Measurements from ENCODE around the gene TWF1.
A peak's percentile ranks its signal among the peaks of the same experiment; 100 is the strongest.

The TWF1 gene

DNA sequence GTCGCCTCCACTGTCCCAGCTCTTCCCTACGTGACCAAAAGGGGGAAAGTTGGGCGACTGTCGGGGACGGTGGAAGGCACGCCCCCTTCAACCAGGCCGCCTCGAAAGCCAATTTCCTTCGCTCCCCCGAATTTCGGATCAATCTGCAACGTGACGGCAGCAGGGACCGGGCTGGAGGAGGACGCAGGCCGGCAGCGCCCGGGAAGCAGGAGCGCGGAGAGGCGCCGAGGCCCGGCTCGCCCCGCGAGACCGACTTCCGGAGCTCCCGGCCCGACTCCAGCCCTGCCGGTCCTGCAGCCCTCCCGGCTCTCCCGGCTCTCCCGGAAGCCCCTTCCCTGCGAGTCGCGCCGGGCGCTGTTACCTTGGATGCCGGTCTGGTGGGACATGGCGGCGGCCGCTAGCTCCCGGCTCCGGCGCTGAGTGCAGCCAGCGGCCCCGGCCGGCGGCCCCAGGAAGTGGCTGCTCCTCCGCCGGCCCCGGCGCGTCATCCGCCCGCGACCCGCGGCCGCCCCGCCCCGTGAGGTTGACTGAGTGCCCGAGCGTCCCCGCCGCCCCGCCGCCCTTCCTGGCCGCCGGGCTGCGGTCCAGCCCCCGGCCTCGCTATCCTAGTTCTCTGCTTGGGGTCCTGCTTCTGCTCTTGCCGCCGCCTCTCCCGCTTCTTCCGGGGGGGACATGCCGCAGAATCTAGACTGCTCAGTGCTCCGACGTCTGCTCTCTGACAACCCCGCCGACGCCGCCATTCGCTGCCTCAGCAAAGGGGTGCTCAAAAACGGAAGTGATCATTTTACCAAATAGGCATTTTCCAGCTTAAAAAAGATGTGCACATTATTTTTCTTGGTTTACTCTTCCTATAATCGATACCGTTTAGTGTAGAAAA, at the start of gene TWF1:
Gene TWF1 (minus strand): TSS at position 458 of the 877 bp plus-strand sequence. CDS start 72 bp downstream, at position 386.
- peak; percentile 72 to 82 for DNase-seq

DNA sequence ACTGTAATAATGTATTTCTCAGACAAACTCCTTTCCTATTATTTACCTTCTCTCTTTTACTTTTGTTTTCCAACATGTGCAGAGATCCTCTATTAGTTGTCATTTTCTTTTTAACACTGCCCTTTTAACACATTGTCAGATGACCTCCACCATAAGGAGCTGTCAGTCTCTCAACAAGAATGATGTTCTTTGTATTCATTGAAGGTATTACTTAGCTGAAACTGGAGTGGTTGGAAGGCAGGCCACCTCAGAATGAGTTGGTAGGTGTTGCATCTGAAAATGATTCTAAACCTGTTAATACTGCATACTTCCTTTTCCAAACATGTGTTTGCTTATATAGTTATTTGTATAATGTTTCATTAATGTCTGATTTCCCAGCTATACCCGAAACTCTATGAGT, 46.6 kb upstream of the TWF1 start:
- no peak for DNase-seq

DNA sequence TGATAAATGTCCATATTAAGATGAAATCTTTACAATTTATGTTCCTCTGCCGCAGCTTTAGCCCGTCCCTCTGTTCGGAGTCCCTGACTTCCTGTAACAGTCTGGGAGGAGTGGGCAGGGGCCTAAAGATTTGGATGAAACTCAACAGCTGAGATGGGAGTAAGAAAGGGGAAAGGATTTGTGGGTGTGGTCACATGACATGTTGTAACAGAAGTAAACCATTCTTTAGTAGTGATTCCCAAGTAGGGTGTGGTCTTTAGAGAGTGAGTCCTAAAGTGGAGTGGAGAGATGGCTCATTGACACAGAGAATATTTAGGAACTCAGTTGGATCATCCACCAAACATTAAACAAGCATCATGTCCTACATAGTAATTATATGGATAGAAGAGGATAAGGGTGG, 42.7 kb upstream of the TWF1 start:
- no peak for DNase-seq

DNA sequence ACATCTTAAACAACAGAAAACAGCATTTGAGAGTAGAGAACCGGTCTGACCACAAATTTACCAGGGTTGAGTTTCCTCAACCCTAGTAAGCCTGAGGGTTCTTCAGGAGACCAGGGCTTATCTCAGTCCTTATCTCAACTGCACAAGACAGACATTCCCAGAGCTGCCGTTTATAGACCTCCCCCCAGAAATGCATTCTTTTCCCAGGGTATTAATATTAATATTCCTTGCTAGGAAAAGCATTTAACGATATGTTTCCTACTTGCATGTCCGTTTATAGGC, 42.0 kb upstream of the TWF1 start:
- no peak for DNase-seq

DNA sequence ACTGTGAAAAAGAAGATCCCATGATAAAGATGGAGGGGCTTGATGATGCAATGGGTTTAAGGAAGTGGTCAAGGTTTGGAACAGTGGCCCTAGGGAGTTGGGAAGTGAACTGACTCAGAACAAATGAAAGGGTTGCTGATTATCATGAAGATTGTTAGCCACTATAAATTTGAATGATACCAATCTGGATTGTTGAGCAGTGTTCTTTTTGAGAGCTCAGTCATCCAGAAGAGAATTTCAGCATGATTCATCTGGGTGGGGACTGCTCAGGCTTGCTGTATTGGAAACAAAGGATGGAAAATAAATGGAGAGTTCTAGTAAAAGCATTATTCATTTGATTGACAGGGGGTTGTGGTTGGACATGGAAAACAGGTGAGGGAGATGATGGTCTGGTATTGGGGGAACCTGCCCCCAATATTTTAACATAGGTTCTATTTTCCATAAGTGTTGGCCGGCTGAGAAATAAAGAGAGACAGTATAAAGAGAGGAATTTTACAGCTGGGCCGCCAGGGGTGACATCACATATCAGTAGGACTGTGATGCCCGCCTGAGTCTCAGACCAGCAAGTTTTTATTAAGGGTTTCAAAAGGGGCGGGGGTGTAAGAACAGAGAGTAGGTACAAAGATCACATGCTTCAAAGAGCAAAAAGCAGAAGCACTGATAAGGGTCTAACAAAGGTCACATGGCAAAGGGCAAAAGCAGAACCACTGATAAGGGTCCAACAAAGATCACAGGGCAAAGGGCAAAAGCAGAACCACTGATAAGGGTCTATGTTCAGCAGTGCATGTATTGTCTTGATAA, 41.5 kb upstream of the TWF1 start:
- DNase-seq = peak in 1 of 2 experiments; percentile 16

DNA sequence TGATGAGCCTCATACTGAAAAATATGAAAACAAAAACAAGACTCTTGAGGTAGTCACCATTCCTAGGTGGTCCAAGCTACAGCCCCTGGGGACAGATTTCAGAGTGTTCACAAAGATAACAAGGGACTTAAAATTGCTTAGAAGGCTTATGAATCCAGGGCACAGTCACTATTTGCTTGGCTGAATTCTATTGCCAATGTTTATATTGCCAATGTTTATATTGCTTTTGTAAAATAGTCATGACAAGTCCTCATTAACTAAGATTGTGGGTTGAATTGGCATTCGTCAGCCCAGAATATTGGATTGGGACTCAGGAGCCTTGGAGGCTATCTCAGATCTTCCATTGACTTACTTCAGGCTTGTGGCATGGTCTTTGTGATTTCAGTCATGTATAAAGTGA, 36.1 kb upstream of the TWF1 start:
- no peak for DNase-seq

DNA sequence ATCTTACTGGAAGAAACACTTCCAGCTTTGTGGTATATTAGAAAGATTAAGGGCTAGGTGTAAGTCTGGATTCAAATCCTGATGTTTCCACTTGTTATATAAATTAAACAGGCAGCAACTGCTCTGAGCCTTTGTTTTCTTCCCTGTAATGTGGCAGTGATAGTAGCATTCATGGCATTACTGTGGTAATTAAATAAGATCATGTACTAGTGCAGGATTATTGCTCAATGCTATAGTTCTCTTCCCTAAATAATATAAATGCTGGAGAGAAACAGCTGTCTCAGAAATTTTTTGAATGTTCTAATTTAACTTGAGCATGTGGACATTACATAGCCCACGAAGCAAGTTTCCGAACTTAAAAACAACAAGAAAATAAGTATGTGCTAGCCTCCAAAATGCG, 35.1 kb upstream of the TWF1 start:
- no peak for DNase-seq

DNA sequence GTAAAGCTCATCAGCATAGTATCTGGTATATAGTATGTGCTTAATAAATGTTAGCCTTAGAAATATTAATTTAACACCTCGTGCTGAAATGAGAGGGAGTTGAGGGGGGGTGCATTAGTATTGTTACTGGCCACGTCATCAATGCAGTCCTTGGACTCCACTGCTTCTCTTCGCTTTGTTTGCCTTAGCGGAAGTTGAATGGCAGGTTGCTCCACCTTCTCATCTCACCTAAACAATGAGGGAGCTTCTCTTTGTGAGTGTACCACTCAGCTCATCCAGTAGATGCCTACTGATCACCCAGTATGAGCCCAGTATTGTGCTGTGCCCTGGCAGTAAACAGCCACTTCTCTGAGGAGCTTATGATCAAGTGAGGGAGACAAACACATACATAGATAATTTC, 34.2 kb upstream of the TWF1 start:
- DNase-seq = no peak

DNA sequence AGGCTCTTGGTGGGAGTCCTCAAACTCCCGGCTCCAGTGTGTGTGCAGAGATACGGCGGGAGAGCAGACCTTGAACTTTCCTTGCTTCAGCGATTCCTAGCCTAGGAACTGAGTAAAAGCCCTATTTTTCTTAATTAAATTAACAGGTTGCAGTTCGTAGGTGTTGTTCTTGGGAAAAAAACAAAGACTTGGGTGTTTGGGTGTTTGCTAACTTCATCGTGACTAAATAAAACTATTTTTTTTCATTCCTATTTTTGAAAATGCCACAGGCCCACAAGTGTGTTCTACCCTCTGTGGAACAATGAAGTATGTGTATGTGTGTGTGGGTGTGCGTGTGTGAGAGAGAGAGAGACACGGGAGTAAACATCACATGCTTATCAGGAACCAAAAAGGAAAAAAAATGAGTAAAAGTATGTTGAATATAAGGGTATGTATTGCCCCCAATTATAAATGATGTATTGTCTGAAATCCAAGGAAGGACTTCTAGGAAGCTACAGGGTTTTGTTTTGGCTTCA, 30.4 kb upstream of the TWF1 start:
- no peak for DNase-seq

DNA sequence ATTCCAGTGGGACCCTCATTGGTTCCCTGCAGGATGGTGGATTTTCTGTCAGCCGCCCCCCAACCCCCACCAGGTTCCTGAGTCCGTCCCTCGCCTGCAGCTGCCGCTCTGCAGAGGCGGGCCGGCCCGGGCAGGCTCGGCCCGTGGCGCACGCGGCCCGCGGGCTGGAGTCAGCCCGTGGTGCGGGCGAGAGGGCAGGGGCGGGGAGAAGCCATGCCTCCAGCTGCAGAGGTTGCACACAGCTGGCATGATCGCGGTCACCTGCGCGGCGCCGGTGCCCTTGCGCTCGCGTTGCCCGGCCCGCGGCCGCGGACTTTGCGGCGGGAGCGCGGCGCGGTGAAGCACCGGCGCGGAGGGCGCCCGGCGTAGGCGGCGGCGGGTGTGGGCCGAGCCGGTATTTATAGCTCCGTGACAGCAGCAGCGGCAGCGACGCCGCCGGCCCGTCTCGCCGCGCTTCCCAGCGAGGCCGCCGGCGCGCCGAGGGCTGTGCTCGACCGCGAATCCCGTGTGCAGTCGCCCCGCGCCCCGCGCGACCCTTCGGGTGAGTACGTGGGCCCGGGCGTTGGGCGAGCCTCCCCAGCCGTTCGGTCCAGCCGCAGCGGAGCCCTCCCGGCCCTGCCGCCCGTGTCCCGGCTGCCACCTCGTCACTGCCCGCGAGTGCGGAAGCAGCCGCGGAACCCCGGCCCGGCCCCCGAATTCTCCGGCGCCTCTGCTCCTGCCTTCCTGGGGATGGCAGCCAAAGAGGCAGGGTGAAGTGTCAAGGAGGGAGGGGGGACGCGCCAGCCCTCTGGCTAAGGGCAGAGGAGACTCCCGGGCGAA, 29.7 kb upstream of the TWF1 start, which contains the start of gene TMEM117:
Gene TMEM117 (plus strand): TSS at position 426 of the 819 bp plus-strand sequence.
- peak in 1 of 2 experiments; percentile 55 for DNase-seq

DNA sequence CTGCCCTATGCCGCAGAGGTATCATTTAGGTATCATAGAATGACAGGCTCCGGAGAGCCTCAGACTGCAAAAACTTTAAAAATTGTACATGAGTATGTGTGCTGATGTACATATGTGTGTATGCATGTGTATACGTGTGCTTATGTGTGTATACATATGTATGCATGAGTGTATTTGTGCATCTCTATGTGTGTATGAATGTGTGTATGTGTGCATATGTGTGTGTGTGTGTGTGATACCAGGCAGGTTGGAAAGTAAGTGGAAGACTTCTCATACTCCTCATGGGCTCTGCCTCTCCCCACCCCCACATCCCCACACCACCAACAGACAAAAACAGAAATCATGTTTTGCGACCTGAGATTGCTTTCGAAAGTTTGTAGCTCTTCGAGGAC, 29.1 kb upstream of the TWF1 start:
- DNase-seq = no peak

DNA sequence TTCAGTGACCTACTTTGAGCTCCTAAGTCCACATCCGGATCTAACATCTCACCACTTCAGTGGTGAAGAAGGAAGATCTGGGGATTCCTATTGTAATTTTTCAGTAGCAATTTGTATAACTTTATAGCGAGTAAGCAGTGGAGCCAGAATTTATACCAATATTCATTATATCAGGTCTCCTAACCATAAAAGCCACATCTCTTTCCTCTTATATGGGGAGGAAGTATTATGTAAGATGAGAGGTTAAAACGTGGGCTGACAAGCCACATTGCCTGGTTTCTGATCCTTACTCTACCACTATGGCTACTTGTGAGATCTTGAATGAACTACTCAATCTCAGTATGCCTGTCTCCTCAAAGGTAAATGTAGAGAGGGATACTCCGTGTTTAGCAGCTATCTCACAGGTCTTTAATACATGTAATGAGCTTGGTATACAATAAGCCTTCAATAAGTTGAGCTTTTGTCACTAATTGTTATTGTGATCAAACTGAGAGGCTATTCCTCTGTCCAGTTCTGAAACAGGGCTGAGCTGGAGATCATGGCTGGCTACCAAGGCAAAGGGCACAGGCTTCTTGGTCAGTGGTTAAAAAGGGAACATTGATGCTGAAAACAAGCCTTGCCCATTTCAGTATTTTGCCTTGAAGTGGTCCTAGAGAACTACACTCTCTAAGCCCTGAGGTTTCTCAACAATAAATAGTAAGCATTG, 26.5 kb upstream of the TWF1 start:
- DNase-seq = no peak

DNA sequence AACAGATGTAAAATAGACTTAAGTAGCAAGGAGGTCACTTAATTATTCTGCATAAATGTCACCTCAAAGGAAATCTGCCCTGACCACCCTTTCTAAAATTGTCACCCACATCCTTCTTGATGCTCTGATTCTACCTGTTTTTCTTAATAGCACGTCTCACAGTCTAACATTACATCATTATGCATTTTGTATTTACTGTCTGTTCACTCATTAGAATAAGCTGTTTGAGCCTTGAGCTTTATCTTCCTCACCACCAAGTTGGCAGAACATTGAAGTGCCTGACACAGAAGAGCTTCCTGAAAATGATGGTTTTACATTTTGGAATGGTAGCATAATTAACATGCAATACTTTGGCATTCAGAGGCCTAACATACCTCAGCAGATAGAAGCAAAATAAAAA, 21.0 kb upstream of the TWF1 start:
- DNase-seq = no peak

DNA sequence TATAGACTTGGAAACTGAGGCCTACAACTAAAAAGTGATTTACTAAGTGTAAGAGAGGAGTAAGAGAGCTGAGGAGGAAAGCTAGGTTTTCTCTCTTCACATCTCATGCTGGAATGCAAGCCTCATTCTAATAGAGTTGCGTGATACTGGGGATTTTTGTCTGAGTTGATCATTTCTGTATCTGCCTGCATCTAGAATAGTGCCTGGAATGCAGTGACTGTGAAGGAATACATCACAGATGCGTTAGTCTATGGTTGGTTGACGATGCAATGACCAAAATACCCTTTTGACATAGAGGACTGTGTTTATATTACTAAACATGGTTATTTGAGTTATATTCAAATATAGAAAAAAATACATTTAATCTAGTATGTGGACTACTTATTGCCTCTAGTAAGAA, 20.6 kb upstream of the TWF1 start:
- DNase-seq = no peak

DNA sequence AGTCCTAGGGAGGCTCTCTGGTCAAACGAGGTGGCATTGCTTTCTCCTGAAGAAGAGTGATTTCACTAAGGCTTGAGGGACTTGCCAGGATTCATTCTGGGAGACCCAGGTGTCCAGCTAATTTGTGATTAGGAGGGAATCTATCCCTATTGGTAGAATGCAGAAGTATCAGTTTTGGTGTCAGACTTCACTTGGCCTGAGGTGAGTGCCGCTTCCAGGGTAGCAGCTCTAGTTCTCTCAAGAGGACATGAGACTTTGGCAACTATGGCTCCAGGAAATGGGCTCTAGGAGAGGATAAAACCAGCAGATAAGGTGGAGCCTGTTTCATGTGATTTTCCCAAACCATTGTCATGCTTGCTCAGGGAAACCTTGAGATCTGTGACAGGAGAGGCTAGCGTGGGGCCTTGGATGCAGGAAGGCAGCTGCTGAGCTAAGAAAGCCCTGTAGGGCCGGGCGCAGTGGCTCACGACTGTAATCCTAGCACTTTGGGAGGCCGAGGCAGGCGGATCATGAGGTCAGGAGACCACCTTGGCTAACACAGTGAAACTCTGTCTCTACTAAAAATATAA, 18.2 kb upstream of the TWF1 start:
- no peak for DNase-seq

DNA sequence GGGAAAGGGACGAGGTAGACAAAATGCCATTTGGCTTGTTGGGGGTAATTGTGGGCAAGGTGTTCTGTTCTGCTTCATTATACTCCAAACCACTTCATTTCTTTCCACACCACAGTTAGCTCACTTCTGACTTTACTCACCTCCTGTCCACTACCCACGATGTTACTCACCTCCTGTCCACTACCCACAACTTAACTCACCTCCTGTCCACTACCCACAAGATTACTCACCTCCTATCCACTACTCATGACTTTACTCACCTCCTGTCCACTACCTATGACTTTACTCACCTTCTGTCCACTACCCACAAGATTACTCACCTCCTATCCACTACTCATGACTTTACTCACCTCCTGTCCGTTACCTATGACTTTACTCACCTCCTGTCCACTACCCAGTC, 10.1 kb upstream of the TWF1 start:
- no peak for DNase-seq

DNA sequence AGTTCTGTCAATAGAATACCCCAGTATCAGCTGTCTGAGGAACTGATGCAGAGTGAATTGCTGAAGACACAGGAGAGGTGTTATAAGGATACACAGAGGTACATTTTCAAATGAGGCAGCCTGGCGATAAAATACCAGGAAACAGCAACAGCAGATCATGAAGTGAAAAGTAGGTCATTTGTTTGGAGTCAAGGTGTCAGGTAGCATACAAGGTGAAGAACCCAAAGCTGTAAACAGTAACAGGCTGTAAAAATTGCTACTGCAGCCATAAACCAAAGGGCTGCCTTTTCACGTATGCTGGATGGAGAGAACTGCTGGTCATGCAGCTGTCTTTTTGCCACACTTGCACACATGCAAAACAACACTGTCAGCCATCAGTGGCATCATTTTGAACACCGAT, 9.3 kb upstream of the TWF1 start:
- no peak for DNase-seq

DNA sequence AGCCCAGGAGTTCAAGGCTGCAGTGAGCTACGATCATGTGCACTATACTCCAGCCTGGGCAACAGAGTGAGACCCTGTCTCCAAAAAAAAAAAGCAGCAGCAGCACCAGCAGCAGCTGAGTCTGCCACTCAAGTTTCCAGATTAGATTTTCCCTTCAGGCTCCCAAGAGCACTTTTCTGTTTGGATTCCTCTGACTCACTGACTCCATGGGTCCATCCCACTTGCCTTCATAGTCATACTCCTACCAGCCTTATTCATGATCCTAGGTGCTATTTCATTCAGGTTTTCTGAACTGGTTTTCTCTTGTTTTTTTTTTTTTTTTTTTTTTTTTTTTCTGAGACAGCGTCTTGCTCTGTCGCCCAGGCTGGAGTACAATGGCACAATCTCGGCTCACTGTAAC, 6.8 kb upstream of the TWF1 start:
- DNase-seq = no peak

DNA sequence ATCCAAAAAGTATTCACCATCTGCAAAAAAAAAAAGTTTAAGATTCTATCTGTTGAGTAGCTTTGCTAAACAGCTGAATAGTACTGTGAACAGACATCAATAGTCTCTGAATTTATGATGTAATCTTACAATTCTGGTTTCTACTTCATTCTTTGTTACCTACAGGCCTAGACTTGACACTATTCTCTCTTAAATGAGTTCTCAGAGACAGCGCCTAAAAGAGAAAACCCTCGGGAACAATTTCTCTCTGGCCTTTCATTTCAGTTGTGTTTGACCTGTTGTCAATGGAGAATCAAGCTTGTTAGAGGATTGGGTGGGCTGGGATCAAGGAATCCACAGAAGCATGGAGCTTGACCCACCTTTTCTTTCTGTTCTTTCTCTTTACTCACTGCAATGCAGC, 5.9 kb upstream of the TWF1 start:
- no peak for DNase-seq

DNA sequence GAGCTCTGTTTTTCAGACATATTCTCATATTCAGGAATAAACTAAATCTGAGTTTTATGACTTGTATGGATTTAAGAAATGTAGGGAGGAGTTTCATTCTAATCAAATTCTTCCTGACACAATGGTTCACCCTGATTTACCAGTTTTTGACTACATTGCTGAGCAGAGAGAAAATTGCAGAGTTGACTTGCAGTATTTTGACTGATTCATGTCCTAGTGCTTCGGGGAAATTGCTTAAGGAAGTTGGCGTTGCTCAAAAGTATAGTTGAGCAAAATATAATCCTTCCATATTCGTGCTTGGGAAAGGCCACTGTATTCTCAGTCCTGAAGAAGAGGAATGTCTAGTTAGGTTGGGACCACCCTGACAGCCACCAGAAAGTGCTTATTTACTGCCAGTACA, 1.3 kb upstream of the TWF1 start:
- DNase-seq = no peak

DNA sequence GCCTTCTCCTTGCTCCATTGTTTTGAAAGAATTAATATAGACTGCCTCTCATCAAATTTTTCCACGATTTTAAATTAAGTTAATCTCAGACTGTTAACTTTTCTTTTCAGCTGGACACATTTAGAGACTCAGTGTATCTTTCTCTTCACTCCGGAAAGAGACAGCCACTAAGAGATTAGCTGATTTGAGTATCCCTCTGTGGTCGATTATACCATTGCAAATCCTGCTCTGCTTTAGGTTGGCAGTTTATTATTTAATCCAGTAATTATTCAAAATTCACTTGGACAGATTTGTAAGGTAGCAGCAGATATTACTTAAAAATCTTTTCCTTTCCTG, 588 bp upstream of the TWF1 start:
- DNase-seq = no peak

DNA sequence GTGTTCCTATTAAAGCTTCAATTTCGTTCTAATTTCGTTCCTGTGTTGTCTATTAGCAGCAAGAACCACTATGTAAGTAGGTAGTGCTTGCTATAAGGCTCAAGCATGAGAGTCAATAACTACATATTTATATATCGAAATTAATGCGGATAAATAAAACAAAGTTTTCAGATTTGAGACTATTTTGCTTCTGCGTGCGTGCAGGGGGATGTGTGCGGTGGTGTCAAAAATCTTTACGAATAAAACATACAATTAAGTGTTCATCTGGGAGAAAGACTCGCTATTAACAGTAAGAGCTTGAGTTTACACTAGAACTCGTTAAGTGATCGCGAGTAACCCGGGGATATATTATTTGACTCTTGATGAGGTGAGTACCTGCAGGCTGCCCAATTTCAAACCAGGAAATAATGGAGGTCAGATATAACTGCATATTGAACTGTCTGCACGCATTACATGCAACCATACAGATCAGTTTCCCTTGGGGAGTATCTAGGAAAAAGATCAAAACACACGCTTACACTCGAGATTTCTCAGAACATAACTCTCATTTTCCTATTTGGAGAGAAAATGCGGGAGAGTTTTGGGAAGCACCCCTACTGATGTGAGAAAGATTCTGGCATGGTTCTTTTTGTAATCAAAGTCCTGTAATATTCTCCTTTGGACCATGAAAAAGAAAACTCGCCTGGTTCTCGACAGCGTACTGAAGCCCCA, 813 bp downstream of the TWF1 start:
- peak in 1 of 2 experiments; percentile 16 for DNase-seq

Data from NCI-H446 (cell line).